Gastrocnemius medialis (tissue), 4 donors: Measurements from ENCODE around the gene PCDH8.

Experiments
- CTCF ChIP-seq, 5 experiments: fragments of 450-650 bp in 3 of 5; fragments of 200-600 bp in 2 of 5; sonication (generic) in 2 of 5; IDR thresholded peaks in 4 of 5; conservative IDR thresholded peaks in 1 of 5; 1 replicate in 4 of 5; 2 replicates in 1 of 5; pipeline ENCODE4 v1.5.1; 2016 to 2019; ENCODE audit warnings: antibody characterized with exemption in 5 of 5, mild to moderate bottlenecking in 3 of 5, moderate library complexity in 3 of 5
- POLR2A ChIP-seq, 2 donors: fragments of 450-650 bp; IDR thresholded peaks; one replicate each; pipeline ENCODE4 v1.6.1; 2017; ENCODE audit warnings: antibody characterized with exemption in 2 of 2, mild to moderate bottlenecking in 2 of 2, moderate library complexity in 2 of 2

- TF ChIP-seq POLR2A (IDR thresholded peaks at IDR 0.05) (no peak), CTCF (IDR thresholded peaks at IDR 0.05 in 4 of 5, conservative IDR thresholded peaks at IDR 0.05 in 1 of 5) (no peak)
Measured at GRCh38 chr13:52882785-52883184, 34.3 kb upstream of the PCDH8 start.
